GM12865 (cell line): Measurements from ENCODE around the gene SLC4A2.

Experiments used
- DNase-seq: peaks from one replicate; pipeline ENCODE4 v3.0.0; 2010; ENCODE audit warnings: low read depth
- H3K4me3 ChIP-seq: 2 replicates; pipeline ENCODE4 v1.5.1; 2011; ENCODE audit warnings: mild to moderate bottlenecking, low read depth, low read length, control low read depth
- CTCF ChIP-seq: IDR thresholded peaks from 2 replicates; pipeline ENCODE4 v1.5.1; 2011; ENCODE audit warnings: low read length, control low read depth, low read depth, inconsistent platforms; ENCODE audit not compliant: insufficient read depth; ENCODE audit errors: missing control alignments

SLC4A2 gene

GRCh38 chr7:151065516-151065915, 6.1 kb downstream of the SLC4A2 start:
- H3K4me3 ChIP-seq, result no peak overlapping the region
- DNase-seq, result no peak
- no peak for TF ChIP-seq CTCF

GRCh38 chr7:151066273-151066974, 7.0 kb downstream of the SLC4A2 start:
- no peak for DNase-seq
- TF ChIP-seq CTCF, result no peak
- no peak overlapping the region for H3K4me3 ChIP-seq

- no peak for DNase-seq
- no peak overlapping the region for H3K4me3 ChIP-seq
- TF ChIP-seq CTCF, result no peak
These were observed 8.8 kb downstream of the SLC4A2 start for GRCh38 chr7:151068069-151068773.

GRCh38 chr7:151069841-151070573, 10.6 kb downstream of the SLC4A2 start:
- no peak overlapping the region for H3K4me3 ChIP-seq
- DNase-seq, result no peak
- no peak for TF ChIP-seq CTCF

GRCh38 chr7:151070574-151070960, 11.2 kb downstream of the SLC4A2 start:
- no peak overlapping the region for H3K4me3 ChIP-seq
- TF ChIP-seq CTCF, result no peak
- DNase-seq, result no peak

- no peak for DNase-seq
- no peak overlapping the region for H3K4me3 ChIP-seq
- TF ChIP-seq CTCF, result no peak
These were observed 11.9 kb downstream of the SLC4A2 start for GRCh38 chr7:151071032-151071866.
